HG02610 (cell line): Measurements from ENCODE around the gene KLHL20.
A peak's percentile ranks its signal among the peaks of the same experiment; 100 is the strongest.
"Not testable (repeated sequence)": the region's sequence is repeated elsewhere in the genome, so short reads cannot be mapped to it uniquely, and the experiment has no call there.

Experiments
- ATAC-seq: cut with Tn5 transposase; IDR thresholded peaks from one replicate; pipeline ENCODE4 v1.9.1; 2021; ENCODE audit warnings: mild to moderate bottlenecking, moderate library complexity; ENCODE audit not compliant: unreplicated experiment

KLHL20 gene, protein sequence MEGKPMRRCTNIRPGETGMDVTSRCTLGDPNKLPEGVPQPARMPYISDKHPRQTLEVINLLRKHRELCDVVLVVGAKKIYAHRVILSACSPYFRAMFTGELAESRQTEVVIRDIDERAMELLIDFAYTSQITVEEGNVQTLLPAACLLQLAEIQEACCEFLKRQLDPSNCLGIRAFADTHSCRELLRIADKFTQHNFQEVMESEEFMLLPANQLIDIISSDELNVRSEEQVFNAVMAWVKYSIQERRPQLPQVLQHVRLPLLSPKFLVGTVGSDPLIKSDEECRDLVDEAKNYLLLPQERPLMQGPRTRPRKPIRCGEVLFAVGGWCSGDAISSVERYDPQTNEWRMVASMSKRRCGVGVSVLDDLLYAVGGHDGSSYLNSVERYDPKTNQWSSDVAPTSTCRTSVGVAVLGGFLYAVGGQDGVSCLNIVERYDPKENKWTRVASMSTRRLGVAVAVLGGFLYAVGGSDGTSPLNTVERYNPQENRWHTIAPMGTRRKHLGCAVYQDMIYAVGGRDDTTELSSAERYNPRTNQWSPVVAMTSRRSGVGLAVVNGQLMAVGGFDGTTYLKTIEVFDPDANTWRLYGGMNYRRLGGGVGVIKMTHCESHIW

GRCh38 chr1:173714759-173715537, at the start of gene KLHL20:
TSS of gene KLHL20 (plus strand) at chr1:173714981. CDS start at chr1:173716044, 1,063 bp downstream.
- peak; percentile 95 for ATAC-seq

DNA sequence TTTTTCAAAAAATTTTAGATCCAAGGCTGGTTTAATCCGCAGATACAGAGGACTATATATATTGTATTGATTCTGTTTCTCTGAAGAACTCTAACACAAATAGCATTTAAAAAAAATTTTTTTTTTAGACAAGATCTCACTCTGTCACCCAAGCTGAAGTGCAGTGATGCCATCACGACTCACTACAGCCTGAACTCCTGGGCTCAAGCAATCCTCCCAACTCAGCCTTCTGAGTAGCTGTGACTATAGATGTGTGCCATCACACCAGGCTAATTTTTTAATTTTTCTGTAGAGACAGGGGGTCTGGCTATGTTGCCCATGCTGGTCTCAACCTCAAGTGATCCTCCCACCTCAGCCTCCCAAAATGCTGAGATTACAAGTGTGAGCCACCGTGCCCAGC, 48.1 kb upstream of the KLHL20 start:
- no peak for ATAC-seq

DNA sequence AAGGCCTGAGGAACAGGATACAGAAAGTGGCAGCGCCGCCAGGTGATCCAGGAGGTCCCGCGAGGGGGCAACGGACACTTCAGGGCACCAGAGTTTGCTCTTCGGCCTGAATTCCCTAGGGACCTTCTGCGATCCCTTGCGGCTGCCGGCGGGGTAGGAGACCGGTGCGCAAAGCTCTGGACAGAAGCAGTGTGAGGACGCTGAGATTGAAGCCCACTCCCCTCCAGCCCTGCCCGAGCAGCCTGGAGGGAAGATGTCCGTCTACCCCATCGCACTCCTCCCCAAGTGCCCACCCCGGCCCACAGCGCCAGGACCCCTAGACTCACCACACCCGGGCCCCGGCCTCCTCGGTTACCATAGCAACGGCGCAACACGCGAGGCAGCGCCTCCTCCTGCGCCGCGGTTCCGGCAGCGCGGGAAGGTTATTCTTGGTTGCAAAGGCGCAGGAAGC, 45.3 kb upstream of the KLHL20 start, which contains the start of gene ANKRD45:
TSS of gene ANKRD45 (minus strand) at position 361 of the 451 bp plus-strand sequence. CDS start 10,433 bp downstream, outside the sequence.
- no peak for ATAC-seq

DNA sequence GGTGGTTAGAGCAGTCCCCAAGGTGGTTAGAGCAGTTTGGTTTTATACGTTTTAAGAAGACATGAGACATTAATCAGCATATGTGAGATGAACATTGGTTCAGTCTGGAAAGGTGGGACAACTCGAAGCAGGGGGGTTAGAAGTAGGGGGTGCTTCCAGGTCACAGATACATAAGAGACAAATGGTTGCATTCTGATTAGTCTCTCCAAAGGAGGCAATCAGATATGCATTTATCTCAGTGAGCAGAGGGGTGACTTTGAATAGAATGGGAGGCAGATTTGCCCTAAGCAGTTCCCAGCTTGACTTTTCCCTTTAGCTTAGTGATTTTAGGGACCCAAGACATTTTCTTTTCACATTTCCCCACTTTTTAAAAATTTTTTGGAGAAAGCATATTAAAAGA, 40.3 kb upstream of the KLHL20 start:
- ATAC-seq = not testable (repeated sequence)

GRCh38 chr1:173680152-173680551, 34.6 kb upstream of the KLHL20 start:
- ATAC-seq = not testable (repeated sequence)

DNA sequence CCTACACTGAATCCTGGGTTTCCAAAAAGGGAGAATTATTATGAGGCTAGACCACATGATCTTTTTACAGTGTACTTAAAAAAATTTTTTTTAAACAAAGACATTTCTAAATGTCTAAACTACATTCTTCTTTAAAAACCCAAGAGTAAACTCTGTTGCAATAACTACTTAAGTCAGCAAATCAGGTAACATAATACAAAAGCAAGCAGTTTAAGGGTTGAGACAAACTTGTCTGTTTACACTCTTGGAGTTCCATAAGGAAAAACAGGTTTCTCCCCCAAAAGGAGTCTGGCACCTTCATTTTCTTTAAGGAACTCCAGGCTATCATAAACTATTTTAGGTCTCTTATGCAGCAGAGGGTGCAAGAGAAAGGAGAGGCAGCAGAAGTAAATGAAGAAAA, 32.6 kb upstream of the KLHL20 start:
- no peak for ATAC-seq

DNA sequence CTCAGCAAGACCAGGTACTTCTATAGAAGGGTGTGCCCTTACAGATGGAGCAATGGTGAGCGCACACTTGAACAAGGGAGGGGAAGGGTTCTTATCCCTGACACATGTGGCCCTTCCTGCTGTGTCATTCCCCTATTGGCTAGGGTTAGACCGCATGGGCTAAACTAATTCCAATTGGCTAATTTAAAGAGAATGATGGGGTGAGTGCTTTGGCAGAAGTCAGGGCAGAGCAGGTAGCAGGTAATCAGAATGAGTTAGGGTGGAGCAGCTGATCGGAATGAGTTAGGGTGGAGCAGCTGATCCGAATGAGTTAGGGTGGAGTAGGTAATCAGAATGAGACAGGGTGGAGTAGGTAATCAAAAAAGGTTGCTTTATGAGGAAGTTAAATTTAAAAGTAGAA, 30.9 kb upstream of the KLHL20 start:
- ATAC-seq = not testable (repeated sequence)

- not testable (repeated sequence) for ATAC-seq
Measured at GRCh38 chr1:173685121-173685520, 29.7 kb upstream of the KLHL20 start.

DNA sequence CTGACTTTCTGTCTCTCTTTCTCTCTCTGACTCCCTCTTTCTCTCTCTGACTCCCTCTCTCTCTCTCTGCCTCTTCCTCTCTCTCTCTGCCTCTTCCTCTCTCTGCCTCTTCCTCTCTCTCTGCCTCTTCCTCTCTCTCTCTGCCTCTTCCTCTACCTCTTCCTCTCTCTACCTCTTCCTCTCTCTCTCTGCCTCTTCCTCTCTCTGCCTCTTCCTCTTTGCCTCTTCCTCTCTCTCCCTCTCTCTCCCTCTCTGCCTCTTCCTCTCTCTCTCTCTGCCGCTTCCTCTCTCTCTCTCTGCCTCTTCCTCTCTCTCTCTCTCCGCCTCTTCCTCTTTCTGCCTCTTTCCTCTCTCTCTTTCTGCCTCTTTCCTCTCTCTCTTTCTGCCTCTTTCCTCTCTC, 26.5 kb upstream of the KLHL20 start:
- ATAC-seq = no peak

- no peak for ATAC-seq
Measured at GRCh38 chr1:173693238-173693637, 21.5 kb upstream of the KLHL20 start.

DNA sequence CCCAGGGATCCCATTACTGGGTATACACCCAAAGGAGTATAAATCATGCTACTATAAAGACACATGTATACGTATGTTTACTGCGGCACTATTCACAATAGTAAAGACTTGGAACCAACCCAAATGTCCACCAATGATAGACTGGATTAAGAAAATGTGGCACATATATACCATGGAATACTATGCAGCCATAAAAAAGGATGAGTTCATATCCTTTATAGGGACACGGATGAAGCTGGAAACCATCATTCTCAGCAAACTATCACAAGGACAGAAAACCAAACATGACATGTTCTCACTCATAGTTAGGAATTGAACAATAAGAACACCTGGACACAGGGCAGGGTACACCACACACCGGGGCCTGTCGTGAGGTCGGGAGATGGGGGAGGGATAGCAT, 13.5 kb upstream of the KLHL20 start:
- ATAC-seq = not testable (repeated sequence)

DNA sequence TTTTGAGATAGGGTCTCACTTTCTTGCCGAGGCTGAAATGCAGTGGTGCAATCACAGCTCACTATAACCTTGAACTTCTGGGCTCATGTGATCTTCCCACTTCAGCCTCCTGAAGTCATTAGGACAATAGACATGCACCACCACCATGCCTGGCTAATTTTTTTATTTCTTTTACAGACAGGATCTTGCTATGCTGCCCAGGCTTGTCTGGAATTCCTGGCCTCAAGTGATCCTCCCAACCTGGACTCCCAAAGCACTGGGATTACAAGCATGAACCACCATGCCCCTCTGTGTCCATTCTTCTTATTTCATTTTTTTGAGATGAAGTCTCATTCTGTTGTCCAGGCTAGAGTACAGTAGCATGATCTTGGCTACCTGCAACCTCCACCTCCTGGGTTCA, 12.0 kb upstream of the KLHL20 start:
- no peak for ATAC-seq

DNA sequence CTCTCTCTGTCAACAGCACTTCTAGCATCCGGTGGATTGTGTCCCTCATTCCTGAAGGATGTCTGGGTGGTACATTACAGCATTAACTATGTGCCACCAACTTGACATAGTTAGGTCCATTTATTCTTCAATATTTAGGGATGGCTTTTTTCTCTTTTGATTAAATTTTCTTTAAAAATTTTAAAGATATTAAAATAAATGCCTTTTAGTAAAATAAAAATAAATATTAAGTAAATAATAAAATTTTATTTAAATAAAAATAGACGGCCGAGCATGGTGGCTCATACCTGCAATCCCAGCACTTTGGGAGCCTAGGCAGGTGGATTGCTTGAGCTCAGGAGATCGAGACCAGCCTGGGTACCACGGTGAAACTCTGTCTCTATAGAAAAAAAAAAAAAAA, 9.7 kb upstream of the KLHL20 start:
- ATAC-seq = no peak

DNA sequence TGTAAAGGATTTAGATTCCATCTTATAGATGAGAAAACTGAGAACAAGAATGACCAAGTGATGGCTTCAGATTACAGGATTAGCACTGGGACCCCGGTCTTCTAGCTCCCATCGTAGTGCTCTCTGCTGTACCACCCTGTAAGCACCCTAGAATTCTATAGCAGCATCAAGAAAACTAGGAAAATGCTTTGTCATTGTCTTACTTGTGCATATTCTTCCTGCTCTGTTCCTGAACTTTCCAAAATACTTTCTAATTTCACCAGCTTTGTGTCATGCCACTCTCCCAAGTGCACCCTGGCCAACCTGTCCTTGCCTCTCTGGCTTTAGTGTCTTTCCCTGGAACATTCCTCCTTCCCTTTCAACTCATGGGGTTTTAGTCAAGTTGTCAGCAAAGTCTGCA, 6.0 kb upstream of the KLHL20 start:
- no peak for ATAC-seq

DNA sequence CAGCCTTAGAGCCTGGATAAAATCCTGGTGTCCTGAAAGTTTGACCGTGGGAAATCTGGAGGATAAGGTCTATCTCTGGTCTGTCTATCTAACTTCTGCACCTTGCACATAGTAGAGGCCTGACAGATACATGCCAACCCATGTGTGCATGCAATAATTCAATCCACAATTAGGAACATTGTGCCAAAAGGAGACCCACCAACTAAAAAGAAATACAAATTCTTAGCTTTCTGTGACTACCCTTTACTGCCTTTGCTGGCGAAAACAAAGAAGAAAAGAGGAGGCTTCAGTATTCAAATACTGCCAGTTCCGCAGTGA, 381 bp upstream of the KLHL20 start:
- ATAC-seq = no peak

DNA sequence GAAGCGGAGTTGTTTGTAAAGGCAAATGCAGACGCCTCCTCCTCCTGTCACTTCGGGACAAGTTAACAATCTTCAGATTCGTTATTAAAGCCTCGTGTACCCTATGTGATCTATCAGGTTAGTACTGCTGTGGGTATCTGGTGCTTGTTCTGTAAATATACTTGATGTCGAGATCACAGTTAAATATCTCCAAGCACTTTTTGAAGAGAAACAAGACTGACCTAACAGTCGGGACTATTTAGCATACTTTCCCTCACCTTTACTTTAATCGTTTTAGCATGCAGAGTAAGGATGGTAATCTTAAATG, 710 bp downstream of the KLHL20 start:
- no peak for ATAC-seq

GRCh38 chr1:173717238-173717637, 2.5 kb downstream of the KLHL20 start:
- ATAC-seq = no peak

GRCh38 chr1:173731331-173731730, 16.6 kb downstream of the KLHL20 start:
- not testable (repeated sequence) for ATAC-seq

DNA sequence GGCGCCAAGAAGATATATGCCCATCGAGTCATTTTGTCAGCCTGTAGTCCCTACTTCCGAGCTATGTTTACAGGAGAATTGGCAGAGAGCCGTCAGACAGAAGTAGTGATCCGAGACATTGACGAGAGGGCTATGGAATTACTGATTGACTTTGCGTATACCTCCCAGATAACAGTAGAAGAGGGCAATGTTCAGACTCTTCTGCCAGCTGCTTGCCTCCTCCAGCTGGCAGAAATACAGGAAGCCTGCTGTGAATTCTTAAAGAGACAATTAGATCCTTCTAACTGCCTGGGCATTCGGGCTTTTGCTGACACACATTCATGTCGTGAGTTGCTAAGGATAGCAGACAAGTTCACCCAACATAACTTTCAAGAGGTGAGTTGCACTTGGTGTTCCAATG, 19.1 kb downstream of the KLHL20 start:
- ATAC-seq = no peak

DNA sequence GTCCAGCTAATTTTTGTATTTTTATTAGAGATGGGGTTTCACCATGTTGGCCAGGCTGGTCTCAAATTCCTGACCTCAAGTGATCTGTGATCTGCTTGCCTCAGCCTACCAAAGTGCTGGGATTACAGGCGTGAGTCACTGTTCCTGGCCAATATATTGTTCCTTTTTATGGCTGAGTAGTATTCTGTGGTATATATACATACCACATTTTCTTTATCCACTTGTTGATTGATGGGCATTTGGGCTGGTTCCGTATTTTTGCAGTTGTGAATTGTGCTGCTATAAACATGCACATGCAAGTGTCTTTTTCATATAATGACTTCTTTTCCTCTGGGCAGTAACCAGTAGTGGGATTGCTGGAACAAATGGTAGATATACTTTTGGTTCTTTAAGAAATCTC, 21.3 kb downstream of the KLHL20 start:
- not testable (repeated sequence) for ATAC-seq

GRCh38 chr1:173742203-173742886, 27.6 kb downstream of the KLHL20 start:
- ATAC-seq = no peak
